Raji (cell line): ENCODE data around the gene HTR2B.

Source experiments
- POLR2A ChIP-seq: IDR thresholded peaks from 2 replicates; pipeline ENCODE4 v1.6.1; 2011; ENCODE audit warnings: low read depth, low read length, control low read depth; ENCODE audit not compliant: insufficient read depth

HTR2B gene

GRCh38 chr2:231063347-231063746, 61.5 kb downstream of the HTR2B start:
- no peak for TF ChIP-seq POLR2A

DNA sequence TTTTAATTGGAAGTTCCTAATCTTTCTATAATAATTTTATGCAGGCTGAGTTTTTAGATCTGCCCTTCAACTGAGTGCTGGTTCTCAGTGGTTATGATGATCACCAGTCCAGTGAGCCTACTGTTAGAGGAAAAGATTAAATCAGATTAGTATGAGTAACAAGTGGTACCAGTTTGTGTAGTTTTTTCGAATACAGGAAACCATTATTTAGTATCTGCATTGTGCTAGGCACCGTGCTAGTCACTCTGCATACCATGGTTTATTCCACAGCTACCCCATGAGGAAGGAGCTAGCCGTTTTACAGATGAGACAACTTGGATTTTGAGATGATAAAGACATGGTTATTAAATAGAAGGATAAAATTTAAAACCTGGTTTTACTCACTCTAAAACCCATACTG, 62.1 kb downstream of the HTR2B start:
- TF ChIP-seq POLR2A: no peak

DNA sequence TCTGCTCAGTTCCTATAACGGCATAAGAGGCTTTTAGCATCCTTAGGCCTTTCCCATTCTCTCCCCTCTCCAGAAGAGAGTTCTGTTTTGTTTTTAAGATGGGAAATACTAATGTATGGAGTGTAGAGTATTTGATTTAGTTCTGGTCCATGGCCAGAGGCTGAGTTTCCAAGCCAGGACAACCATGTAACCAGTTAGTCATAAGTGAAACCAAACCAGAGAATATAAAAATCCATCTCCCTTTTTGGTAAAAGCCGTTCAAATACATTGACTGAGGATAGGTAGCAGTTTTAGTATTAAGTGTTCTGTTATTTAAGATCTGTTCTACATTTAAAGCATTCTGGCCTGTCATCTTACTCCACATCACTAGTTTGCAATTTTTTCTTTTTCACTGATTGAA, 65.1 kb downstream of the HTR2B start:
- TF ChIP-seq POLR2A: no peak

DNA sequence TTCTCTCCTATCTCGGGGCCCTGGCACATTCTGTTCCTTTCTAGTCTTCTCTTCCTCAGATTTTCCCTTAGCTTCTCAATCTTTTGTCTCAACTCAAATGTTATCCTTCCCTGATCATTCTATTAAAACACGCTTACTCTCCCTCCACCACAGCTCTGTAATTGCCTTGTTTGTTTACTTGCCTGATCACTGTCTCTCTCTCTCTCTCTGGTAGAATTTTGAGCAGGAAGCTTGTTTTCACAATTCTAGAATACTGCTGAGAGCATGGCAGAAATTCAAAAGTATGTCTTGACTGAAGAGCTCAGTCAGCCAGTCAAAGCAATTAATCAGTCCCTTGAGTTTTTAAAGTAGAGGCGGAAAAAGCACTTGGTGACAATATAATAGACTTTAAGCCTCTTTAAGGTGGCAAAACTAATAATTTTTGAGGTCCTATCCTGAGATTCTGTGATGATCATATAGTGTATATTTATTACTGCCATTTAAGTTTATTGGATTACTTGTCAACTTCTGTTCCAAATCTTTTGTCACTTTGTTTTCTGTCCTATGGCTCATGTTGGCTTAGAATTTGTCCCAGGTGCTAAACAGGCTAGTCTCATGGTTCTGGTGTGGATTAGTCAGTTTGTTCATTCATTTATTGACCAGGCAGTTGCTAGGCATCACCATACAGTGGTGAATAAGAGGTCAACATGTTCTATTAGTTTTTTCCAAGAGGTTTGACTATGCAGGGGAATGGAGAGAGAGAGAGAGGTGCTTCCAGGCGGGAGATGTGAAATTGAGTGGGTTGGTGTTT, 65.9 kb downstream of the HTR2B start:
- TF ChIP-seq POLR2A: no peak
